ENCODE data around the gene EPHA4.

DNA sequence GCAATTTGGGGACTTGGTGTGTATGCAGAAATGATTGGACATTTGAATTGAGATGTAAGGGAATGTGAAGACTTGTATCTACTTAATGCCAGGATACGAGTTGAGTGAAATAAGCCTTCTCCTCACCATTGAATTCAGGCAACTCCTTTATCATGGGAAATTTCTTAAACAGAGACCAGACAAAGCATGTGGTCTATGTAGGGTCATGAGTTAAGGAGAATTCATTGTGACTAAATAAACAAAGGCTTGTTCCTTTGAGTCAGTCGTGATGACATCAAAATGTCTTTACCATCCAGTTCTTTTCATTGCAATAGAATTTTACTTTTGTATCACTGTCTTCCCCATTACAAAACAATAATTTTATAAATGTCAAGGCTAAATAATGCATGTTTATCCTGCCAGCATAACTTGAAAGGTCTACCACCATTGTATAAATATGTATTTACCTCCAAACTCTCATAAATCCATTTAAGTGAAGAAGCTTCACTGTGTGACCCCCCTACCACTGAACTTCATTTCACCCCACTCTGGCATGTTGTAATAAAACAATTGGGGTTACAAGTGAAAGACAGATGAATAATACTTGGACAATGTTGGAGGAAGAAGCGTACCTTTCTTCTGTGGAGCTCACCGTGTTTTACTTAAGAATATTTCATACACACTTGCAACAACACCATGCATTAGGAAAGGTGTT is 149.4 kb downstream of the EPHA4 start:
- TF ChIP-seq GATA2 (IDR thresholded peaks at IDR 0.05; ENCODE audit: low read depth, low read length) (no peak), GATA3 (IDR thresholded peaks at IDR 0.05; ENCODE audit: low read depth, low read length) (no peak)
